ENCODE data around the gene YBX1.

YBX1 gene

DNA sequence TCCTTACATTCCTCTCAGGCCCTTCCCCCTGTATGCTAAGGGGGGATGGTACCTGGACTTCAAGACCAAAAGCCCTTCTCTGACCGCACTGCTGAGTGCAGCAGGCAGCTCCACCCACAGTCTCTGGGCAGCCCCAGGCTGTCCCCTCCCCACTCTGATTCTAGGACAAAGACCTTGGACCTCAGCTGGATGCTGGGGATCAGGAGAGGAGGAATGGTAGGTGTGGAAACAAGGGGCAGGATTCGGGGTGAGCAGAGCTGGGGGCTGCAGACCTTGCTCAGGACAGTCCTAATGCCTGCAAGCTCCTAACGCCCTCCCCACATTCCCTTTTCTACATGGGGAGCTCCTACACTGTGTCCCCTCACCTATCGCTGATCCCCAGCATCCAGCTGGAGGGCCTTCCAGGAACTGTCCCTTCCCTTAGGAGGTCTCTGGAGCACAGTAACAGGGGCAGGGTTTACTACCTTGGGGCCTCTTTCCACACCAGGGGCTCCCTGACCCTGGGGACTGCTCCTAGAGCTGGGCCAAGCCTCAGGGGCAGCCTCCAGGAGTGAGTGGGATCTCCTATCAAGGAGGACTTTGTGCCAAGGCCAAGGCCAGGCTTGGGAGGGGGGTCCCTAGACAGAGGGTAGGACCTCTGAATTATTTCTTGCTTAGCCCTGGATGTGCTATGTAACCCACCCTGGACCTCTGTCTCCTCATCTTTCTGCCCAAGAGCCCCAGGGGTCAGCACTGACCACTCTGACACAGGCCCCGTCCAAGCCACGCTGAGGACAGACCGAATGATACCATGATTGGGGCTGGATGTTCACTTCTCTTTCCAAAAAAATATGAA is 52.2 kb downstream of the YBX1 start:
- DNase-seq (ENCODE audit: low read depth in 2 of 2), result no peak

DNA sequence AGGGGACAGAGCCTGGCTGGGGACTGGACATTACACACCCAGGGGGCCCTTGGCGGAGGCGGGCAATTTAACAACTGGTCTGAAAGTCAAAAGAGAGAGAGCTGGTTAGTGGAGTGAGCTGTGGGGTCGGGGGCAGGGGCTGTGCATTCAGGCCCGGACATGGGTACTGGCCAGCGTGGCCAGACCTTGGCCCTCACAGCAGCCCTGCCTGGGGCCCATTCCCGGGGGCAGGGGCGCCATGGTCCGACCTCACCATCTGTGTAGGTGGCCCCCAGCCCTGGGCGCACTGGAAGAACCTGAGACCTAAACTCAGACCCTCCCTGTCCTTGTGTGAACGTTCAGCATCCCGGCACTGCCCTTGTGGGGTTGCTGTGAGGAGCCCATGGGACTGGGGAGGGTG is 52.8 kb downstream of the YBX1 start:
- no peak for DNase-seq (ENCODE audit: low read depth in 2 of 2)

DNA sequence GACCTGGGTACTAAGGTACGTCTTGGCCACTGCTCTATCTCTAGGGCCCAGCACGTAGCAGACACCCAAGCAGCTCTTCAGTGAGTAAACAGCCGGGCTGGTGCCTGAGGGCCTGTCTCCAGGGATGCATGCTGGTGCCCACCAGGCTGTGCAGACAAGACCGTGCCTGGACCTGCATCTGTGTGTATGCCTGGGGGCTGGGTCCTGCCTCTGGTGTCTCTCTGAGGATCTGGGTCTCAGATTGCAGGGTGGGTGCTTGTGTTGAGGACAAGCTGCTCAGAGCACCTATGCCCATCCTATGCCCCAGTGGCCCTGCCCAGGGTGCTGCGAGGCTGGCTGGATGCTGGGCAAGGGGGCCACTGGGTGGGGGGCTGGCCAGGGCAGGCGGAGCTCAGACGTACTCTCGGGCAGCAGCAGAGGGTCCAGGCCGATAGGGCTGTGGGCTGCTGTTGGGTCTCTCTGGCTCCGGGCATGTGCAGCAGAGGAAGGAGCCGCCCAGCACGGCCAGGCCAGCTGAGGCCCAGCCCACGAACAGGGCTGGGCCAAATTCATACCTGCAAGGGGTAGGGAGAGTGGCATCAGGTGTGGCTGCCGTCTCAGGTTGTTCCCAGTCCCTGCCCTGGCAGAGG is 53.4 kb downstream of the YBX1 start:
- no peak for DNase-seq (ENCODE audit: low read depth in 2 of 2)

DNA sequence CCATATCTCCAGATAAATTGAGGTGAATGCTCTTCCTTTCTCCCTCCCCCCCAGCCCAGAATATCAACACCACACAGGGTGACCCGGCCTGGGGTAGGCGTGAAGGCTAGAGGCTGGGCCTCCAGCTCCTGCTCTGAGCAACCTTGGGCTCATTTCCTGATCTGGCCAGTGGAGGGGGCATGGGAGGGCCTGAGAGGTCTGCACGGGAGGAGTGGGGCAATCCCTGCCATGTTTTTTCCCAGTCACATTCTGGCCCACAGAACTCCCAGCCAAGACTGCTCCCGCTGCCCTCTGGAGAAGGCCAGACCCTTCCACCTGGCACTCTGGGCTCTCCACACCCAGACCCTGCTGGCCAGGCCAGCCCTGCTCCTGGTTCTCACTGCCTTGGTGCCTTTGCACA is 53.9 kb downstream of the YBX1 start:
- DNase-seq (ENCODE audit: low read depth in 2 of 2), result no peak

DNA sequence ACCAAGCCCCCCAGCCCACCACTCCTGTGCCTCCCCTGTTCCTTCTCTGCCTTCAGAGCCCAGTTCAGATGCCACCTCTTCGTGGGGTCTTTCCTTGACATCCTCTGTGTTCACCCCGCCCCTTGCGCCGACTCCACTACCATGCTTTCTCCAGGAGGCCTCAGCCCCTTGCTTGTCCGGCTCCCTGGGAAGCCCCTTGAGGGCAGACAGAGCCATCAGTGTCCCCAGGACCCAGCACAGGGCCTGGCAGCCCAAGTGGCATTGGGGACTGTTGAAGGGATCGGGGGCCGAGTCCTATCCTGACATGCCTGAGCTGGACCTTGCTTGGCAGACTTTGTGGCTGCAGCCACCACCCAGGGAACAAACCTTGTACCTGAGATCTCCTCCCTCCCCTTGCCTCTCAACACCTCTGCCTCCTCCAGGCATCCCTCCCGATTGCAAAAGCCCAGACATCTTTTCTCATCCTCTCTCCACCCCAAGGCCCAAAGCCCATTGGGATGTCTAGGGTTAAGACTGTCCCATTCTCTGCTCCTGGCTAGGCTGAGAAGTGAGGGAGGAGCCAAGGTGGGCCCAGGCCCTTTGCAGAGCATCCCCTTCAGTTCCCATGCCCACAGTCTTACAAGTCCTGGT is 54.5 kb downstream of the YBX1 start:
- no peak for DNase-seq (ENCODE audit: low read depth in 2 of 2)

DNA sequence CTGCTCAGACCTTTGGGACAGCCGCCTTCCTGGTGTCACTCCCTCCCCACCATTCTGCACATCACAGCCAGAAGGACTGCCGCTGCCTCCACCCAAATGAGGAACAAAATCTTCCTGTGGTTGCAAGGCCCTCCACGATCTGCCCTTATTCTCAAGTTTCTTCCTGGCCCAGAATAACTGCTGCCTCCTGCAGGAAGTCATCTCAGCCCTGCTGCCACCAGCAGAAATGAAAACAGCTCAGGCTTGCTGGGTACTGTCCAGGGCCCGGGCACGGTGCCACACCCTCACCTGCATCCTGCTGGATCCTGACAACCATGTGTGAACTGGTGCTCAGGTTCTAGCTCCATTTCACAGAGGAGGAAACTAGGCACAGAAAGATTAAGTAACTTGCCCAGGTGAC is 55.0 kb downstream of the YBX1 start:
- no peak for DNase-seq (ENCODE audit: low read depth in 2 of 2)

DNA sequence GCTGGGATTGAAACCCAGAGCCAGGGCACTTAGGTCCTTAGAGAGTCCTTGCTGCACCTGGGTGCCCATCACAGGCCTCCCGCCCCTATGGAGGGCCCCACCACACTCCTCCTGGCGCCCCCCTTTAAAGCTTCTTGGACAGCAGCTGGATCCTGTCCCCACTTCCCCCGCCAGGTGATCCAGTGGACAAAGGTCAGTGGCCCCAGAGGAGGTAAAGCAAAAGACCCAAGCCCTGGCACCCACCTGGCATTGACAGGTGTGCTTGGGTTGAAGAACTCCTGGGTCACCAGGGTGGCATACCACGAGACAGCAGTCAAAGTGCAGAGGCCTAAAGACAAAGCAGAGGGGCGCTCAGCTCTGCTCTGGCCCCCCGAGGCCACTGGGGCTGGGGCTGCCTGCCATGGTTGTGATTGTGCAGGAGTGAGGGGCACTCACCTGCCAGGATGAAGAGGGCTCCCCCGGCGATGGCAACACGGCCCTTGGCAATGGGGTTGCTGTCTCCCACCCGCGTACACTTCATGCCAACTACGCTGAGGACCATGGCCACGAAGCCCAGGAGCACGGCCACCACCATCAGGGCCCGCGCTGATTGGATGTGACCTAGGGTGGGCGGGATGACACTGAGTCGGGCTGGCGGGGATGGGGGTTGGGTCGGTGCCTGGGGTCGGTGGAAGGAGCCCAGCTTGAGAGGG is 55.9 kb downstream of the YBX1 start:
- no peak for DNase-seq (ENCODE audit: low read depth in 2 of 2)

DNA sequence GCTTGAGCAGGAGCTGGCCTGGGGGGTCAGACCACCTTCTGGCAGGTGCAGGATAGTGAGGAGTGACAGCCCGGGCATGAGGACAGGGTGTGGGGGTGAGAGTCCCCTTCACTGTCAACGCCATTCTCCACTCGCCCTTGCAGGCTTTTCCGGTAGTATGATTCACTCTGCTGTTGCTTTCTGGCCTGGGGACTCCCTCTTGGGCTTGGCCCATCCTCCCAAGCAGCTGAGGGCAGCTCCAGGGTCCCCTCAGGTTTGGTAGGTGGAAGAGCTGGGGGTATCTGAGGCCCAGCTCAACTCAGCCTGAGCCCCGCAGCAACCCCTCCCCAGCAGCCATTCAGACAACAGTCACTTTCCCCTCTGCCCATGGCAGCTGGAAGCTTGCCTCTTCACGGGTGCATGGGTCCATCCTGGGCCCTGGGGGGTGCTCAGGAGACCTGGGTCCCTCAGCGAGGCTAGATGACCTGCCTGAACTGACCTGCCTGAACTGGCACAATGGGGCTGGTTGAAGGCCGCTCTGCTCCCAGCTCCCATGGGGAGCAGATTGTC is 56.5 kb downstream of the YBX1 start:
- DNase-seq (ENCODE audit: low read depth in 2 of 2), result no peak

DNA sequence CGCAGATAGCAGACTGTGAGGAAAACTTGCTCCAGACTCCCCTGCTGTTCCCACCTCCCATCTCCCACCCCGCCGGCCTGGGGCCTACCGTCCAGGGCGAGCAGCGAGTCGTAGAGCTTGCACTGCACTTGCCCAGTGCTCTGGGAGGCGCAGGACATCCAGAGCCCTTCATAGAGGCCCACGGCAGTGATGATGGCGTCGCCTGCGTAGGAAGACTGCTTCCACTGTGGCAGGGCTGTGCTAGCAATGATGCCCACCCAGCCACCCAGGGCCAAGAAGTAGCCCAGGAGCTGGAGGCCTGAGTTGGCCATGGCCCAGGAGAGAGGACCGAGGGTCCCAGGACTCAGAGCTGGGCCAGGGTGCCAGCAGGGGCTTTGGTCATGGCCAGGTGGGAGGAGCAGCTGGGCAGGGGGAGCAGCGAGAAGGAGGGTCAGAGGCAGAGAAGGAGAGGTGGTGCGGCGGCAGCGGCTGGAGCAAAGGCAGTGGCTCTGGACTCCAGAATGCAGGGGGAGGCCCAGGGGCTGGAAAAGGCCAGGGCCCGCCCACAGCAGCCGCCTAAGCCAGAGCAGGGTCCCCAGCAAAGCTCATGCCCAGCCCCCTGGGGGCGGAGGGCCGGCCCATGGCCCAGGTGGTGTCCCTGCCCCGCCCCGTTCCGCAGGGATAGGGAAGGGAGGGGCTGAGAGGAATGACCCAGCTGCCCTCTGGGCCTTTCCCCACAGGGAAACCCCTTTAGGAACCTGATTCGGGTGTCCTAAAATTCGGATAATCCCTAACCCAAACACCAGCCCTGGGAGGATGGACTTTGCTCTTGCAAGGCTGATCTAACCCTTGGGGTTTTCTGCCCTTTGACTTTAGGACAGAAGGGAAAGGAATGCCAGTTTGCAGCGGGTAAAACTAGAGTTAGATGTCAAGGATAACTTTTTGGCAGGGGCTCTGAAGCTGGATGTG is 57.8 kb downstream of the YBX1 start, which contains the start of gene CLDN19:
TSS of gene CLDN19 (minus strand) at position 484 of the 948 bp plus-strand sequence. CDS start at position 311, 173 bp downstream.
- DNase-seq (ENCODE audit: low read depth in 2 of 2), result no peak

DNA sequence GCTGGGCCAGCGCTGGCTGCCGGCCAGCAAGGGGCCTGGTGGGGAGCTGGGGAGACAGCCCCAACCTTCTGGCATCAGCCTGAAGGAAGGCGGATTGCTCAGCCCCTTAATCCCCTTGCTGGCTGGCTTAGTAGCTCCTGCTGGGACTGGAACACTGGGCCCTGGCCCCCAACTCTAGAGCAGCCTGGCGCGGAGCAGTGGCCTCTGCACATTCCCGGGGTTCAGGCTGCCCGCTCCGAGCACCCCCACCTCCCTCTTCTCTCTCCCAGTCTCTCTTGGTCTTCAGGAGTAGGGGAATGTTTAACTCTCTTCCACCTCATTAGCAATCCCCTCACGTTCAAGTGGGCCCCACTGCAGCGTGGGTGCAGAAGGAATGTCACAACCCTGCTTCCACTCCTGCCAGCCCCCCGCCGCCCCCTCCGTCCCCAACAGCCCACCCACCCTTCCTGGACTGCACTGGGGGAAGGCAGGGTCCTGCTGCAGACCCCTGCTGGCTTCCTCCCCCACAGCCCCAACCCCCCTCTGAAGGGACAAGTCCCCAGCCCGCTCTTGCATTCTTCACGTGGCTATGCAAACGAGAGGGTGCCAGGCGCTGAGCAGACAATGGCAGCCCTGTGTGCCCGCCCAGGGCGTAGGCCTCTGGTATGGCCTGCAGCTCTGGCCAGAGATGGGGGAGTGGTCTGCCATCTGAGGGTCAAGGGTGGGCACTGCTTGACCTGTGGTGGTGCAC is 58.8 kb downstream of the YBX1 start:
- DNase-seq (ENCODE audit: low read depth in 2 of 2), result no peak

DNA sequence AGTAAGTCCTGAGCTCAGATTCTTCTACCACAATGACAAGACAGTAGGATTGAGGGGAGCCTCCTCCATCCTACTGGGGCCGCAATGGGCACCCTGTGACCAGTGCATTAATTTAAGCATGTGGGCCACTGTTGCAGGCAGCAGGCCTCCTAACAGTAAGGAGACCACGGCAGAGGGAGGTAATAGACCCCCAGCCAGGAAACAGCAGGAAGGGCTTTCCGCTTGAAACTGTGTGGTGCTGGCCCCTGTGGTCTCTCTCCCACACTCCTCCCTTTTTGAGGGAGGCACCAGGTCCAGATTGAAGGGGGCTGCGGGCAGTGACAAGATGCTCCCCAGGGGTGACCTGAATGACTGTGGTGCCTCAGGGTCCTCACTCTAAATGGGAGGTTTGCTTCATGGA is 59.5 kb downstream of the YBX1 start:
- no peak for DNase-seq (ENCODE audit: low read depth in 2 of 2)

DNA sequence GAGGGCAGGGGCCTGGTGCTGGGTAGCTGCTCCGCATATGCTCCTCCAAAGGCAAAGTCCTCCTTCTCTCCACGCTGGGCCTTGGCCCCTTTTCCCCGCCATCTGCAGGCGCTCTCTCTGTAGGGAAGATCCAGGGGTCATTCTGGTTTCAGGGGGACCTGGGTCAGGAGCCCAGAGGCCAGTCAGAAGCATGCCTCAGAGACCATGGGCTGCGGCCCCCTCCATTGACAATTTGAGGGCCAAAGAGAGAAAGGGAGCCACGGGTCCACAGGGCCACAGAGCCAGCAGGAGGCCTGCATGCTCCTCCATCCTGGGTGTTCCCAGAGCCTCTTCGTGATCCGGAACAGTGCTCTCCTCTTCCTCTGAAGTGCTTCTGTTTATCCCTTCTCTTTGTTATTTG is 59.9 kb downstream of the YBX1 start:
- no peak for DNase-seq (ENCODE audit: low read depth in 2 of 2)

DNA sequence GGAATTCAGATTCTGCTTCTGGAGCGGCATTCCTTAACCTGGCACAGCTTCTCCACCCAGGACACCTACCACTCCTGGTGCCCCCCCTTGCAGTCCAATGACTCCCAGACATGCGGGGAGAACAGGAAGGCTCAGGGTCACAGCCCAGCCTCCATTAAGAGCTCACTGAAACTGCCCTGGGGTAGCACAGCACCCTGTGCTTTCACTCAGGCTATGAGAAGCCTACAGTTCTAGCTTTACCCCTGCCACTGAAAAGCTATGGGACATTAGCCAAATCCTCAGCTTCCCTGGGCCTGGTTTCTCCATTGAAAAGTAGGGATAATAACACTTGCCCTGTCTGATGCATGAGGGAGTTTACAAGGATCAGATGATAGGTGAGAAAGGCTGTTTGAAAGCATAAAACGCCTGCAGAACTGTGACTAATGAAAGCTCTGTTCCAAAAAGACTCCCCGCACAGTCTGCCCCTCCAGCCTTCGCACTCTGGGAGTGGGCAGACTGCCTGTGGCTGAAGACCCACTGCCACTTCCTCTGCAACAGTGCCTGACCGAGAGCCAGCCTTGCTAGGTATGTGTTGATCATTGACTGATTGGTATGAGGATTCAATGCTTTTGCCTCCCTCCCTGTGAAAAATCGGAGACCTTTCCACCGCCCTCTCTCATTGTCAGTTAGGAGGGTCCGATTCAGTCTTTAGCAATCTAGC is 60.5 kb downstream of the YBX1 start:
- no peak for DNase-seq (ENCODE audit: low read depth in 2 of 2)

DNA sequence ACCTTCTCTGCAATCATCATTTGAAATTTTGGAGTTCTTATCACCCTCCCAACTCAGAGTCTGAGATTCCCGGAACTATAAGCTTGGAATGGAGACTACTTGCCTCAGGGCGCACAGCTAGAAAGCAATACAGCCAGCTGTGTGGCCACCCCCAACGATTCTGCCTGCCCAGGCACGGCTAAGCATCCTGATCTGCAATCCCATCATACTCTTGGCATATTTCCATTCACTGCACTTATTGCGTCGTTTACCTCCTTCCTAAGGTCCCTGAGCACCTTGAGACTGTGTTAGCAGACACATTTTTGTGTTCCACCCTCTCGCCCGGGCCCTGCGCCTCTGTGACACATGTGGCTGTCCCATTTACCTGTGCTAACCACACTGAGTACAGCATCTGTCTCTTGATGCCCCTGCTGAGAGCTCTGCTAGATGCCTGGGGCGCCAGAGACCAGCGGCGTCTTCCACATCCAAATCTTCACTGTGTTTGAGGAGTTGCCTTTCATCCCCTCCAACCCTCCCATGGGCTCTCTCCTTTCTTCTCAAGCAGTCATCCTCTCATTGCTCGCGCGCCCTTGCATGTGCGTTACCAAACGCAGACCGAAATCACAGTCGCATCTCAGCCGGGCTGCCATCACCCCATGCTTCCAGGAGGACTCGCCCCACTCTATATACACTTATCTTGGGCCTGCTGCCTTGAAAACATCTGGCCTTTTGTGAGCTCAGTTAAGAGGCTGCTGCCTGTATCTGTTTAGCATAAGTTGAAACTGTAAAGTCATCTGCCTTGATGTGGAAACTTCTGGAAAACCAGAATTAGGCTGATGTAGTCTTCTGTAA is 61.3 kb downstream of the YBX1 start:
- DNase-seq (ENCODE audit: low read depth in 2 of 2), result no peak

DNA sequence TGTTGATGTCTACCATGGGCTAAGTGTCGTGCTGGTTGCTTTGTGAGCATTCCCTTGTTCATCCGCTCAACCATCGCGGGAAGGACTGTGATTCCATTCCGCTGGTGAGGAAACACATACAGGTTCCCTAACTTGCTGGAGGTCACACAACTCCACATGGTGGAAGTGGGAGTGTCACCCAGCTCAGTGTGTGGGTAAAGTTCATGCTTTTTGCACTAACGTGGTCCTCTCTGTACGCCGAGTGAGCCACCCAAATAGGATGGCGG is 61.9 kb downstream of the YBX1 start:
- DNase-seq (ENCODE audit: low read depth in 2 of 2), result no peak

DNA sequence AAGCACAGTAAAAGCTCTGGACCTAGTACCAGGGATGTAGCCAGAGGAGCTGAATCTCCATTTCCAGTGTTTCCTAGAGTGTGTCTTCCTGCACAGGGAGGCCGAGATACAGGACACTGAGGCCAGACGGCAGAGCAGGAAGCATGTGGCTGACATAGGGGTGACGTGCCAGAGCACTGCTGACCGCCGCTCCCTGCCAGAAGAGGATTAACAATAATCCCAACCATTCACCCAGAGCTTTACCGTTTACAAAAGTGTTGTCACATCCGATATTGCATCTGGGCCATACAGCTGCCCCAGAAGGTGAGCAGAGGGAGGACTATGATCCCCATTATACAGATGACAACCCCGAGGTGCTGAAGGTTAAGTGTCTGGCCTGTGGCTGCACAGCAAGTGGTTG is 63.6 kb downstream of the YBX1 start:
- no peak for DNase-seq (ENCODE audit: low read depth in 2 of 2)

DNA sequence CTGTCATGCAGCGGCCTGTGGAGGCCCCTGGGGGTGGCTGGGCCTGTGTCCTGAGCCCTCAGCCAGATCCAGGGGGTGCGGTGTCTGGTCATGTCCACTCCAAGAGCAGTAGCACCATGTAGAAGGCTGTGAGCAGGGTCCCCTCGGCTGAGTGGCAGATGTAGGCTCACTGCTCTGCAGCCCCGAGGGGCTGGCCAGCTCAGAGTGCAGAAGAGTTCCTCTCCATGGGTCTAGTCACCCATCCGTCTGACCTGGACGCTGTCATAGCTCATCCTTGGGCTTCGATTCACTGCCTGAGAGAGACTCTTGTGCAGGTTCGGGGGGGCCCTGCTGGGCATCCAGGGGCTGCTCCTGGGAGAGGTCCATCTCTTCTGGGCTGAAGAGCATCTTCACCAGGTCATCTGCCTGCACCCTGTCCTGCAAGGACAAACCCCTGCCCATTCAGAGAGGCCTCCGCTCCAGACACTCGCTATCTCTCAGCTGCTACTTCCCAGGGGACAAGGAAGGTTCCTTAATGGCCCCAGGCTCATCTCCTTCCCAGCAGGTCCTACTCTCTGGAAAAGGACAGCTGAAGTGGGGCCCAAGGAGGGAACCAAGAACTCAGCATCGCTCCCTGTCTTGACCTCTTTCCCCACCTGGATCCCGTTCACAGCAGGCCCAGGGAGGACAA is 64.4 kb downstream of the YBX1 start:
- no peak for DNase-seq (ENCODE audit: low read depth in 2 of 2)

DNA sequence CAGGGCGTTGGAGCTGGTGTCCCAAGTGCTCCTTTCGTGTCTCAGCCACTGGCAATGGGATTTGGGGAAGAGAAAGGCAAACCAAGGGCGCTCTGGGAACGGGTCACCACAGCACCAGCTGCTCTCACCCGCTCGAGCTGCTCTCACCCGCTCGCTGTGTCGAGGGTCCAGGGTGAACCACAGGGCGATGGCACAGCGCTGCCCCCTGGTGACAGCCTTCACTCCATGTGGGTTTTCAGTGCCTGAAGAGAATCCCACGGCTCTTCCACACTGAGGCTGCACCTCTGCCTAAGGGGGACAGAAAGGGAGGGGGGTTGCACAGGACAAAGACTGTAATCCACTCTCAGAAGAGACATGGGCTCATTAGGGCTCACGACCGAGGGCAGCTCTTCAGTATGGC is 64.9 kb downstream of the YBX1 start:
- peak in 1 of 2 donors; percentile 27 for DNase-seq (ENCODE audit: low read depth in 2 of 2)

Measured in stimulated activated CD4-positive, alpha-beta T cell treated with anti-CD3 and anti-CD28 coated beads, Interleukin-1b, Interleukin-23, amount 100 ng/mL, for 1 hour (primary cell).